HEK293T (cell line): Measurements from ENCODE around the gene ROPN1L.

Experiments used
- CTCF ChIA-PET: fragments of 350-600 bp; formaldehyde crosslinking; extraction: SDS; loops from one replicate; lab custom pipeline; 2021; ENCODE audit warnings: antibody characterized with exemption, inconsistent platforms; lab: Yijun Ruan, JAX
- POLR2A ChIA-PET: fragments of 350-600 bp; formaldehyde crosslinking; extraction: SDS; loops from one replicate; lab custom pipeline; 2020; ENCODE audit warnings: antibody characterized with exemption, inconsistent platforms; lab: Yijun Ruan, JAX
- DNase-seq: peaks from one replicate; pipeline ENCODE4 v3.0.0; 2012; ENCODE audit warnings: mixed read lengths; ENCODE audit errors: extremely low spot score
- ARNT ChIP-seq: fragments of 450-650 bp; IDR thresholded peaks from 2 replicates; pipeline ENCODE4 v1.6.1; 2017; ENCODE audit warnings: mild to moderate bottlenecking
- BHLHE40 ChIP-seq: fragments of 450-650 bp; IDR thresholded peaks from 2 replicates; pipeline ENCODE4 v1.6.1; 2016; ENCODE audit warnings: mild to moderate bottlenecking, moderate library complexity, borderline replicate concordance
- CTBP1 ChIP-seq: fragments of 450-650 bp; IDR thresholded peaks from 2 replicates; pipeline ENCODE4 v1.6.1; 2016; ENCODE audit warnings: borderline replicate concordance
- ELF4 ChIP-seq: fragments of 450-650 bp; IDR thresholded peaks from 2 replicates; pipeline ENCODE4 v1.6.1; 2017; ENCODE audit warnings: antibody characterized with exemption
- FOXA1 ChIP-seq: fragments of 450-650 bp; IDR thresholded peaks from 2 replicates; pipeline ENCODE4 v1.6.1; 2016; ENCODE audit warnings: mild to moderate bottlenecking
- FOXK2 ChIP-seq: fragments of 450-650 bp; IDR thresholded peaks from 2 replicates; pipeline ENCODE4 v1.6.1; 2016; ENCODE audit warnings: mild to moderate bottlenecking
- FOXM1 ChIP-seq: fragments of 450-650 bp; IDR thresholded peaks from 2 replicates; pipeline ENCODE4 v1.6.1; 2017; ENCODE audit warnings: mild to moderate bottlenecking, borderline replicate concordance
- HDGF ChIP-seq: fragments of 450-650 bp; IDR thresholded peaks from 2 replicates; pipeline ENCODE4 v1.6.1; 2017; ENCODE audit warnings: antibody characterized with exemption, borderline replicate concordance
- L3MBTL2 ChIP-seq: fragments of 450-650 bp; conservative IDR thresholded peaks from 2 replicates; pipeline ENCODE4 v1.6.1; 2016; ENCODE audit warnings: mild to moderate bottlenecking
- LEF1 ChIP-seq: fragments of 450-650 bp; IDR thresholded peaks from 2 replicates; pipeline ENCODE4 v1.6.1; 2017; ENCODE audit warnings: mild to moderate bottlenecking, borderline replicate concordance
- NFRKB ChIP-seq: fragments of 450-650 bp; IDR thresholded peaks from 2 replicates; pipeline ENCODE4 v1.6.1; 2016; ENCODE audit warnings: mild to moderate bottlenecking, moderate library complexity
- SP1 ChIP-seq: fragments of 450-650 bp; IDR thresholded peaks from 2 replicates; pipeline ENCODE4 v1.6.1; 2017
- SUZ12 ChIP-seq: fragments of 450-650 bp; IDR thresholded peaks from 2 replicates; pipeline ENCODE4 v1.6.1; 2016; ENCODE audit warnings: mild to moderate bottlenecking
- TARDBP ChIP-seq: fragments of 450-650 bp; IDR thresholded peaks from 2 replicates; pipeline ENCODE4 v1.6.1; 2016
- ZNF384 ChIP-seq: fragments of 450-650 bp; IDR thresholded peaks from 2 replicates; pipeline ENCODE4 v1.6.1; 2016
- TF ChIP-seq, protein P1 (sequence below): fragments of 450-650 bp; IDR thresholded peaks from 2 replicates; pipeline ENCODE4 v1.6.1; 2016

Gene ROPN1L

DNA sequence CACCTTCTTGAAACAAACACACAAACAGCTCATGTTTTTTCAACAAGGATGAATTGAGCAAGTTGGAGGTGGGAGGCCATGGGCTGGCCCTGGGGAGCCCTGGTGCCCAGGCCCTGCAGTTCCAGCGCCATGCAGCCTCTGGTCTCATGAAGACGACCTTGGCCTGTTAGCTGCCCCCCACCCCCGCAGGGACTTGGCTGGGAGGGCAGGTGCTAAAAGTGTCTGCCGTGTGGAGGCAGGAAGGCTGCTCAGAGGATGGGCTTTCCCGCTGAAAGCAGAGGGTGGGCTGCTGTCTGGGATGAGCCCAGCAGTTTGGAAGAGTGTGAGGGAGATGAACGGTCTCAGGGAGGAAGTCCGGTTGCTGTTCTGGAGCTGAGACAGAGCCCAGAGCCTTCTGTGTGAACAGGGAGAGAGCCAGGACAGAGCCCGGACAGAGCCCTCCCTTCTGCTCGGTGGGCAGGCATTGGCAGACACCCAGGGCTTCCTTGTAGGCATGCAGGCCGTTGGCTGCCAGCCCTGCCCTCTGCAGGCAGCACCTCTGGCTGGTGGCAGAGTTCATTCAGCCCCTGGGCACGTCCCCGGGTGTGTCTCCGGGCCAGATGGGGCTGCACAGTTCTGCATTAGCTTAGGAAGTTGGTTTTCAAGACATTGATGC, 18.7 kb downstream of the ROPN1L start:
- ChIA-PET CTCF (interaction anchor here (1.4 kb wide), 1 partner anchor 167 kb away, joined by 4 read pairs; no protein-coding TSS in a partner anchor), POLR2A (no interaction called here)
- TF ChIP-seq FOXM1 (no peak), LEF1 (no peak), ARNT (no peak), FOXA1 (no peak), NFRKB (no peak), L3MBTL2 (no peak), ELF4 (no peak), BHLHE40 (no peak), SP1 (no peak), SUZ12 (no peak), TARDBP (no peak), FOXK2 (no peak), ZNF384 (no peak), CTBP1 (no peak), HDGF (no peak)
- TF ChIP-seq, protein P1, sequence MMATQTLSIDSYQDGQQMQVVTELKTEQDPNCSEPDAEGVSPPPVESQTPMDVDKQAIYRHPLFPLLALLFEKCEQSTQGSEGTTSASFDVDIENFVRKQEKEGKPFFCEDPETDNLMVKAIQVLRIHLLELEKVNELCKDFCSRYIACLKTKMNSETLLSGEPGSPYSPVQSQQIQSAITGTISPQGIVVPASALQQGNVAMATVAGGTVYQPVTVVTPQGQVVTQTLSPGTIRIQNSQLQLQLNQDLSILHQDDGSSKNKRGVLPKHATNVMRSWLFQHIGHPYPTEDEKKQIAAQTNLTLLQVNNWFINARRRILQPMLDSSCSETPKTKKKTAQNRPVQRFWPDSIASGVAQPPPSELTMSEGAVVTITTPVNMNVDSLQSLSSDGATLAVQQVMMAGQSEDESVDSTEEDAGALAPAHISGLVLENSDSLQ: no peak
- DNase-seq: no peak

DNA sequence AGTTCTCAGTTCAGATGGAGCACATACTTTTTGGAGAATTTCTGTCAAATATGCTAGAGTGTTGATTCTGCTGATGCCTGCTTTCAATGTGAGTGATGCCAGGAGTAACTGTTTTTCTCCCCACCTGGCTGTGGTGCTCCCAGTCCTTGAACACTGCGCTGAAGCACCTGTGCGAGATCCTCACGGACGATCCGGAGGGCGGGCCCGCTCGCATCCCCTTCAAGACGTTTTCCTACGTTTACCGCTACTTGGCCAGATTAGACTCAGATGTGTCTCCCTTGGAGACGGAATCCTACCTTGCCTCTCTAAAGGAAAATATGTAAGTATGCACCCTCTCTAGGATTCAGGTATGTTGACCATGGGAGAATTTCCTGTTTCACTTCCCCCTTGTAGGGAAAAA, 19.4 kb downstream of the ROPN1L start:
- TF ChIP-seq SUZ12 (no peak), FOXA1 (no peak), LEF1 (no peak), FOXK2 (no peak), TARDBP (no peak), BHLHE40 (no peak), SP1 (no peak), ARNT (no peak), ZNF384 (no peak), NFRKB (no peak), FOXM1 (no peak), CTBP1 (no peak), HDGF (no peak), L3MBTL2 (no peak), ELF4 (no peak)
- TF ChIP-seq, protein P1: no peak
- no peak for DNase-seq
- CTCF ChIA-PET: no interaction called here
- POLR2A ChIA-PET: no interaction called here

DNA sequence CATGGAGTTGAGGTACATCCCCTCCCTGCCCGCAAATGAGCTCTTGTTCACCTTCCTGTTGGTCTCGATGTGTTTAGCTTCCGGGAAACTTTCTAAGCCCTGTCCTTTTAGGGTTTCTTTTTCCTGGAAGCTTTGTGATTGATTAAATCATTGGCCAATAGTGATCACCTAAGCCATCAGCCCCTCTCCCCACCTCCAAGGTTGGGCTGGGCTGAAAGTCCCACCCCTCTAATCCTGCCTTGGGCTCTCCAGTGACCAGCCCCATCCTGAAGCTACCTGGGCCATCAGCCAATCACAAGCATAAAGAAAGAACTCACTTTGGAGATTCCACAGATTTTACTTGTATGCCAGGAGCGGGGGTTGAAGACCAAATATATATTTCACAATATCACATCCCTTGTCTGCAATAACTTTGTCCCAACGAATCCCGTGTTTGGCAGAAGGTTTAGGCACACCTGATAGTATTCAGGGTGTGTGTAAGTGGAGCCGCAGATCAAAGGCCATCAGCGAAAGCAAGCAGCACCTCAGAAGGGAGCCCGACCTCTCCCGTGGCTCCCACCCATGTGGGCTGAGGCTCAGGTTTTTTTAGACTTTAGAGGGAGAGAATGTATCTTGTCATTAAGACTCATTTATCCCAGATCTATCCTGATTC, 20.4 kb downstream of the ROPN1L start:
- TF ChIP-seq, protein P1: no peak
- CTCF ChIA-PET: no interaction called here
- no peak for DNase-seq
- POLR2A ChIA-PET: no interaction called here

DNA sequence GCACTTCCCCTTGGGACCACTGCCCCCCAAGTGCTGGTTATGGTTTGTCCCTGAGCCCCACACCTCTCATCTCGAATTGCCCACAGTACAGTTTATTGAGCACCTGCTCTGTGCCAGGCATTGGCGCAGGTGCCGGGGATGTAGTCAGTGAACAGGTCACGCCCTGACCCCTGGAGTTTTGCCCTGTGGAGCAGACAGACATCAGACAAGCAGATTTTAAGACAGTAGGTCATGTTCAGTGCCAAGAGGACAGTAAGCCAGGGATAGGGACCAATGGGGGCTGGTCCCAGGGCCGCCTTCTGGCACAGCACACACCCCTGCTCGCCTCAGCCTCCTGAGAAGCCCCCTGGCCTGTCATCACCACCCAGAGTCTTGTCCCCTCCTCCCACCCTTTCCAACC, 21.9 kb downstream of the ROPN1L start:
- no peak for DNase-seq
- TF ChIP-seq TARDBP (no peak), NFRKB (no peak), CTBP1 (no peak), ZNF384 (no peak), L3MBTL2 (no peak), ELF4 (no peak), ARNT (no peak), FOXM1 (no peak), BHLHE40 (no peak), FOXK2 (no peak), LEF1 (no peak), HDGF (no peak), SUZ12 (no peak), FOXA1 (no peak), SP1 (no peak)
- TF ChIP-seq, protein P1: no peak
- POLR2A ChIA-PET: no interaction called here
- CTCF ChIA-PET: no interaction called here

- TF ChIP-seq LEF1: no peak
- TF ChIP-seq ARNT: no peak
- TF ChIP-seq FOXK2: no peak
- TF ChIP-seq SP1: no peak
- TF ChIP-seq, protein P1: no peak
- TF ChIP-seq FOXM1: no peak
- TF ChIP-seq L3MBTL2: no peak
- no peak for TF ChIP-seq SUZ12
- no peak for TF ChIP-seq FOXA1
- ChIA-PET CTCF (no interaction called here), POLR2A (no interaction called here)
- no peak for DNase-seq
Observed at GRCh38 chr5:10464173-10464572, 22.5 kb downstream of the ROPN1L start.
